ENCODE results near the gene CAMK1D.
"Not testable (repeated sequence)": the region's sequence is repeated elsewhere in the genome, so short reads cannot be mapped to it uniquely, and the experiment has no call there.

DNA sequence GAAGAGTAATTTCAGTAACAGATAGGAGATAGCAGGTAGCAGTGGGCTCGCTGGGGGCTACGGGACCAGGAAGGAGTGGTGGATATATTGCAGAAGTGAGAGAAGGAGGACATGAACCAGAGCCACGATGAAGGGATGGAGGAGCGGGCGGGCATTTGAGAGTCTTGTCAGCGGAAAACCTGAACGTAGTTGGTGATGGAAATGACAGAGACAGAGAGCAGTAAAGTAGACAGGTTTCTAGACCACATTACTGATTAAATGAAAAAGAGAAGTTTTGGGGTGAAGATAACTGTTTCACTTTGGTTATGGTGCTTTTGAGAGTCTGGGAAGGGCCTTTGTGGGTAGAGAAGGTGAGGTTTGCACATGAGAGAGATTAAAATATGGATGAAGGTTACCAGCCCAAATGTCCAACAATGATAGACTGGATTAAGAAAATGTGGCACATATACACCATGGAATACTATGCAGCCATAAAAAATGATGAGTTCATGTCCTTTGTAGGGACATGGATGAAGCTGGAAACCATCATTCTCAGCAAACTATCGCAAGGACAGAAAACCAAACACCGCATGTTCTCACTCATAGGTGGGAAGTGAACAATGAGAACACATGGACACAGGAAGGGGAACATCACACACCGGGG is 196.9 kb downstream of the CAMK1D start:
- TF ChIP-seq, protein P1, sequence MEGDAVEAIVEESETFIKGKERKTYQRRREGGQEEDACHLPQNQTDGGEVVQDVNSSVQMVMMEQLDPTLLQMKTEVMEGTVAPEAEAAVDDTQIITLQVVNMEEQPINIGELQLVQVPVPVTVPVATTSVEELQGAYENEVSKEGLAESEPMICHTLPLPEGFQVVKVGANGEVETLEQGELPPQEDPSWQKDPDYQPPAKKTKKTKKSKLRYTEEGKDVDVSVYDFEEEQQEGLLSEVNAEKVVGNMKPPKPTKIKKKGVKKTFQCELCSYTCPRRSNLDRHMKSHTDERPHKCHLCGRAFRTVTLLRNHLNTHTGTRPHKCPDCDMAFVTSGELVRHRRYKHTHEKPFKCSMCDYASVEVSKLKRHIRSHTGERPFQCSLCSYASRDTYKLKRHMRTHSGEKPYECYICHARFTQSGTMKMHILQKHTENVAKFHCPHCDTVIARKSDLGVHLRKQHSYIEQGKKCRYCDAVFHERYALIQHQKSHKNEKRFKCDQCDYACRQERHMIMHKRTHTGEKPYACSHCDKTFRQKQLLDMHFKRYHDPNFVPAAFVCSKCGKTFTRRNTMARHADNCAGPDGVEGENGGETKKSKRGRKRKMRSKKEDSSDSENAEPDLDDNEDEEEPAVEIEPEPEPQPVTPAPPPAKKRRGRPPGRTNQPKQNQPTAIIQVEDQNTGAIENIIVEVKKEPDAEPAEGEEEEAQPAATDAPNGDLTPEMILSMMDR (IDR thresholded peaks at IDR 0.05; ENCODE audit: low read length): not testable (repeated sequence)
- TF ChIP-seq EZH2 (IDR thresholded peaks at IDR 0.05; ENCODE audit: borderline replicate concordance, low read length): not testable (repeated sequence)
